SU-DHL-6 (cell line): ENCODE results near the gene IL1A.

Experiments
- H2AFZ ChIP-seq: fragments of 200-600 bp; sonication (generic); 2 replicates; pipeline ENCODE4 v1.6.1; 2014; ENCODE audit warnings: low read depth, mild to moderate bottlenecking, moderate library complexity, mixed read lengths, antibody characterized with exemption, low read length; ENCODE audit not compliant: severe bottlenecking
- H3F3A ChIP-seq: fragments of 200-600 bp; shearing (Covaris generic); 2 replicates; pipeline ENCODE4 v1.6.0; 2016; ENCODE audit warnings: antibody characterized with exemption, mild to moderate bottlenecking; ENCODE audit not compliant: insufficient read depth
- H3K27ac ChIP-seq: fragments of 200-600 bp; sonication (generic); 2 replicates; pipeline ENCODE4 v1.5.1; 2016; ENCODE audit warnings: low read depth, mild to moderate bottlenecking, low read length, moderate library complexity, mixed read lengths
- H3K27me3 ChIP-seq: fragments of 200-600 bp; sonication (generic), shearing (Covaris generic); 2 replicates; pipeline ENCODE4 v1.6.0; 2014; ENCODE audit warnings: mild to moderate bottlenecking, low read length
- H3K36me3 ChIP-seq: fragments of 200-600 bp; sonication (generic); 2 replicates; pipeline ENCODE4 v1.6.1; 2014; ENCODE audit warnings: mild to moderate bottlenecking, low read length, mixed read lengths
- H3K4me2 ChIP-seq: fragments of 300-600, 200-600 bp; shearing (Covaris generic), sonication (generic); 2 replicates; pipeline ENCODE4 v1.6.0; 2014; ENCODE audit warnings: low read length, low read depth, mild to moderate bottlenecking; ENCODE audit not compliant: poor library complexity, severe bottlenecking
- H3K4me3 ChIP-seq: fragments of 200-600 bp; sonication (generic); 2 replicates; pipeline ENCODE4 v1.5.1; 2014; ENCODE audit warnings: antibody characterized with exemption, low read length, mild to moderate bottlenecking, mixed read lengths; ENCODE audit not compliant: insufficient read depth, poor library complexity, severe bottlenecking
- H3K79me2 ChIP-seq: fragments of 200-600 bp; sonication (generic); 2 replicates; pipeline ENCODE4 v1.6.1; 2014; ENCODE audit warnings: mild to moderate bottlenecking, low read length, moderate library complexity; ENCODE audit not compliant: insufficient read depth
- H3K9ac ChIP-seq: fragments of 200-600 bp; sonication (generic); 2 replicates; pipeline ENCODE4 v1.7.0; 2014; ENCODE audit warnings: mild to moderate bottlenecking, low read length
- H3K9me2 ChIP-seq: fragments of 200-600 bp; sonication (generic); replicated peaks from 2 replicates; pipeline ENCODE4 v1.6.1; 2014; ENCODE audit warnings: low read length; ENCODE audit not compliant: insufficient read depth
- H3K9me3 ChIP-seq: fragments of 200-600 bp; sonication (generic); 2 replicates; pipeline ENCODE4 v1.6.1; 2014; ENCODE audit warnings: low read length, mixed read lengths; ENCODE audit not compliant: insufficient read depth
- H4K20me1 ChIP-seq: fragments of 200-600 bp; sonication (generic); 2 replicates; pipeline ENCODE4 v1.6.1; 2014; ENCODE audit warnings: low read depth, mild to moderate bottlenecking, antibody characterized with exemption, low read length, moderate library complexity, mixed read lengths
- CTCF ChIP-seq: fragments of 200-600 bp; sonication (generic); IDR thresholded peaks from one replicate; pipeline ENCODE4 v1.5.1; 2017; ENCODE audit warnings: antibody characterized with exemption, mild to moderate bottlenecking, low read length, moderate library complexity; ENCODE audit not compliant: insufficient read depth, poor library complexity, severe bottlenecking
- EZH2phosphoT487 ChIP-seq: fragments of 200-600 bp; sonication (generic), shearing (Covaris generic); conservative IDR thresholded peaks from 2 replicates; pipeline ENCODE4 v1.6.1; 2018; ENCODE audit warnings: mild to moderate bottlenecking, antibody characterized with exemption, low read length, moderate library complexity, mixed read lengths

IL1A gene

GRCh38 chr2:112767693-112768330, 16.5 kb downstream of the IL1A start:
- H3K79me2 ChIP-seq: peaks cover 15% of the 10 kb centered on the region
- no peaks in the 10 kb centered on the region for H3K27me3 ChIP-seq
- no peak overlapping the region for H2AFZ ChIP-seq
- TF ChIP-seq EZH2phosphoT487 (no peak), CTCF (no peak)
- no peak overlapping the region for H3K27ac ChIP-seq
- no peak overlapping the region for H3K9ac ChIP-seq
- H4K20me1 ChIP-seq: no peaks in the 10 kb centered on the region
- no peak overlapping the region for H3K4me2 ChIP-seq
- H3K9me3 ChIP-seq: no peaks in the 10 kb centered on the region
- H3F3A ChIP-seq: no peaks in the 10 kb centered on the region
- H3K36me3 ChIP-seq: no peaks in the 10 kb centered on the region
- no peak overlapping the region for H3K4me3 ChIP-seq
- H3K9me2 ChIP-seq: no peaks in the 10 kb centered on the region

GRCh38 chr2:112765251-112765650, 19.0 kb downstream of the IL1A start:
- peak overlapping the region; percentile 43 for H3K27ac ChIP-seq
- H3K9me2 ChIP-seq: no peaks in the 10 kb centered on the region
- peak overlapping the region; percentile 55 for H3K9ac ChIP-seq

GRCh38 chr2:112764071-112765044, 19.9 kb downstream of the IL1A start, which contains the start of gene CKAP2L:
TSS of gene CKAP2L (minus strand) at chr2:112764609. CDS start at chr2:112764598, 11 bp downstream.
- H4K20me1 ChIP-seq: no peaks in the 10 kb centered on the region
- no peak for TF ChIP-seq EZH2phosphoT487
- no peaks in the 10 kb centered on the region for H3F3A ChIP-seq
- H3K4me2 ChIP-seq: peak within 1 kb of the TSS; percentile 78
- no peaks in the 10 kb centered on the region for H3K9me3 ChIP-seq
- peak within 1 kb of the TSS; percentile 79 for H3K4me3 ChIP-seq
- no peaks in the 10 kb centered on the region for H3K27me3 ChIP-seq
- H3K27ac ChIP-seq: peak within 1 kb of the TSS; percentile 69
- peaks cover 37% of the 10 kb centered on the region for H3K79me2 ChIP-seq
- peak within 1 kb of the TSS; percentile 81 for H3K9ac ChIP-seq
- peaks cover 21% of the 10 kb centered on the region for H3K36me3 ChIP-seq
- peak within 1 kb of the TSS; percentile 68 for H2AFZ ChIP-seq
- H3K9me2 ChIP-seq: no peaks in the 10 kb centered on the region

More at GRCh38 chr2:112765251-112765650, 19.0 kb downstream of the IL1A start:
- Histone ChIP-seq H3K79me2 (peaks cover 31% of the 10 kb centered on the region), H2AFZ (peak overlapping the region; percentile 21), H4K20me1 (no peaks in the 10 kb centered on the region), H3K27me3 (no peaks in the 10 kb centered on the region), H3K36me3 (peaks cover 12% of the 10 kb centered on the region; the same call in 1 of the 2 replicates), H3K4me2 (peak overlapping the region; percentile 78), H3K9me3 (no peaks in the 10 kb centered on the region), H3K4me3 (peak overlapping the region; percentile 50), H3F3A (no peaks in the 10 kb centered on the region)
- no peak for TF ChIP-seq CTCF
- TF ChIP-seq EZH2phosphoT487: no peak
